A549 (cell line): ENCODE measurements around the gene AJAP1. TPM values are rescaled to one million over a fixed set of nuclear protein-coding genes. Genes with fewer than 3 reads are reported as not detected.

Experiments
- ATAC-seq, 2 experiments: fragments of 200-7000 bp in 1 of 2; fragments of >200 bp in 1 of 2; cut with Nextera tagmentation in 1 of 2; cut with Tn5 transposase in 1 of 2; 3 replicates each; pipeline versions ENCODE4 v1.8.0 to v1.9.1; 2018 to 2020; ENCODE audit warnings: mild to moderate bottlenecking in 1 of 2, moderate library complexity in 1 of 2
- CTCF ChIA-PET: fragments of 300-600 bp; sonication (Branson Sonifier 250); formaldehyde crosslinking; extraction: SDS; loops from one replicate; lab custom pipeline; 2021; ENCODE audit warnings: antibody characterized with exemption, inconsistent platforms; lab: Yijun Ruan, JAX
- POLR2A ChIA-PET: fragments of 350-600 bp; formaldehyde crosslinking; extraction: SDS; loops from one replicate; lab custom pipeline; 2021; ENCODE audit warnings: antibody characterized with exemption, inconsistent platforms; lab: Yijun Ruan, JAX
- DNase-seq, 2 experiments: peaks; one replicate each; pipeline versions ENCODE4 v3.0.0 to v3.0.0-alpha.2; 2011 to 2016; ENCODE audit warnings: low read depth in 1 of 2, low spot score in 1 of 2
- FAIRE-seq: peaks from 2 replicates; lab custom pipeline; 2011; peaks lifted over from hg19 to GRCh38; lab: Jason Lieb, UNC
- H3K27ac ChIP-seq, 2 experiments: fragments of >200 bp; sonication (Bioruptor Twin); formaldehyde crosslinking; 3 replicates each; pipeline ENCODE4 v1.5.1; 2016 to 2017
- H3K4me1 ChIP-seq: fragments of >200 bp; sonication (Bioruptor Twin); formaldehyde crosslinking; 3 replicates; pipeline ENCODE4 v1.6.1; 2016
- H3K4me2 ChIP-seq: fragments of >200 bp; sonication (Bioruptor Twin); formaldehyde crosslinking; 3 replicates; pipeline ENCODE4 v1.6.1; 2016
- H3K4me3 ChIP-seq: fragments of >200 bp; sonication (Bioruptor Twin); formaldehyde crosslinking; 3 replicates; pipeline ENCODE4 v1.5.1; 2016
- H3K9me3 ChIP-seq: fragments of >200 bp; sonication (Bioruptor Twin); formaldehyde crosslinking; 3 replicates; pipeline ENCODE4 v1.6.1; 2016
- BHLHE40 ChIP-seq: IDR thresholded peaks from 2 replicates; pipeline ENCODE4 v1.6.1; 2012; ENCODE audit warnings: low read depth, low read length, inconsistent platforms
- CBX2 ChIP-seq: fragments of 200-600 bp; sonication (generic); IDR thresholded peaks from 2 replicates; pipeline ENCODE4 v1.6.1; 2016; ENCODE audit warnings: low read depth, mild to moderate bottlenecking, borderline replicate concordance
- CEBPB ChIP-seq, 2 experiments: fragments of >200 bp in 1 of 2; sonication (Bioruptor Twin) in 1 of 2; formaldehyde crosslinking in 1 of 2; IDR thresholded peaks; 2 replicates each; pipeline ENCODE4 v1.6.1; 2012 to 2016
- CHD2 ChIP-seq: fragments of 150-350 bp; IDR thresholded peaks from 2 replicates; pipeline ENCODE4 v1.6.1; 2014; ENCODE audit warnings: low read length; ENCODE audit not compliant: partially characterized antibody
- EHF ChIP-seq: fragments of 250-450 bp; sonication (Bioruptor Pico); IDR thresholded peaks from 2 replicates; pipeline ENCODE4 v1.5.0; 2020; ENCODE audit warnings: mild to moderate bottlenecking
- EHMT2 ChIP-seq: fragments of 200-600 bp; sonication (generic); IDR thresholded peaks from 2 replicates; pipeline ENCODE4 v1.6.1; 2016; ENCODE audit warnings: antibody characterized with exemption, low read depth, mild to moderate bottlenecking, moderate library complexity
- ELK1 ChIP-seq: fragments of 150-350 bp; IDR thresholded peaks from 2 replicates; pipeline ENCODE4 v1.6.1; 2014; ENCODE audit warnings: low read depth, mild to moderate bottlenecking, low read length
- EP300 ChIP-seq, 2 experiments: fragments of >200 bp; sonication (Bioruptor Twin); formaldehyde crosslinking; IDR thresholded peaks; 2 replicates in 1 of 2; 3 replicates in 1 of 2; pipeline ENCODE4 v1.6.1; 2016 to 2017
- FOSL2 ChIP-seq, 2 experiments: fragments of 450-650 bp in 1 of 2; fragments of >200 bp in 1 of 2; sonication (Bioruptor Twin) in 1 of 2; formaldehyde crosslinking; IDR thresholded peaks; 2 replicates each; pipeline versions ENCODE4 v1.5.0 to v1.6.1; 2016 to 2020; ENCODE audit warnings: mild to moderate bottlenecking in 1 of 2, moderate library complexity in 1 of 2
- HDAC2 ChIP-seq: fragments of 200-600 bp; sonication (generic); IDR thresholded peaks from 2 replicates; pipeline ENCODE4 v1.6.1; 2016
- HEYL ChIP-seq: fragments of 250-450 bp; sonication (Bioruptor Pico); IDR thresholded peaks from 2 replicates; pipeline ENCODE4 v1.8.0; 2021; ENCODE audit warnings: mild to moderate bottlenecking, moderate library complexity
- HOXA7 ChIP-seq: fragments of 250-450 bp; sonication (Bioruptor Pico); IDR thresholded peaks from 2 replicates; pipeline ENCODE4 v1.5.0; 2020; ENCODE audit warnings: mild to moderate bottlenecking, moderate library complexity
- HOXB13 ChIP-seq: fragments of 250-450 bp; sonication (Bioruptor Pico); IDR thresholded peaks from 2 replicates; pipeline ENCODE4 v1.5.0; 2020; ENCODE audit warnings: low read depth, mild to moderate bottlenecking, moderate library complexity
- JUN ChIP-seq, 2 experiments: fragments of >200 bp; sonication (Bioruptor Twin); formaldehyde crosslinking; IDR thresholded peaks; 2 replicates in 1 of 2; 3 replicates in 1 of 2; pipeline ENCODE4 v1.6.1; 2016 to 2017
- JUNB ChIP-seq: fragments of >200 bp; sonication (Bioruptor Twin); formaldehyde crosslinking; IDR thresholded peaks from 2 replicates; pipeline ENCODE4 v1.6.1; 2016
- KDM5A ChIP-seq: fragments of 200-600 bp; sonication (generic); IDR thresholded peaks from 2 replicates; pipeline ENCODE4 v1.6.1; 2016; ENCODE audit warnings: antibody characterized with exemption, mild to moderate bottlenecking
- MYC ChIP-seq: IDR thresholded peaks from 2 replicates; pipeline ENCODE4 v1.6.1; 2012; ENCODE audit warnings: mild to moderate bottlenecking, inconsistent platforms, low read length, improper control_type of control experiment, borderline replicate concordance
- NPAS2 ChIP-seq: fragments of 250-450 bp; sonication (Bioruptor Pico); IDR thresholded peaks from 2 replicates; pipeline ENCODE4 v1.8.0; 2022; ENCODE audit warnings: mild to moderate bottlenecking, moderate library complexity, borderline replicate concordance
- NR3C1 ChIP-seq: fragments of >200 bp; sonication (Bioruptor Twin); formaldehyde crosslinking; IDR thresholded peaks from 3 replicates; pipeline ENCODE4 v1.6.1; 2017
- PHF8 ChIP-seq: fragments of 200-600 bp; sonication (generic); IDR thresholded peaks from 2 replicates; pipeline ENCODE4 v1.6.1; 2016; ENCODE audit warnings: low read depth, mild to moderate bottlenecking, antibody characterized with exemption, moderate library complexity, borderline replicate concordance
- RAD21 ChIP-seq, 2 experiments: fragments of >200 bp in 1 of 2; sonication (Bioruptor Twin) in 1 of 2; formaldehyde crosslinking in 1 of 2; IDR thresholded peaks in 1 of 2; conservative IDR thresholded peaks in 1 of 2; 2 replicates in 1 of 2; 3 replicates in 1 of 2; pipeline ENCODE4 v1.6.1; 2012 to 2018; ENCODE audit warnings: inconsistent platforms in 1 of 2
- RCOR1 ChIP-seq: fragments of 150-350 bp; IDR thresholded peaks from 2 replicates; pipeline ENCODE4 v1.6.1; 2014; ENCODE audit warnings: antibody characterized with exemption, low read length, low read depth
- RFX5 ChIP-seq: fragments of 450-650 bp; IDR thresholded peaks from 2 replicates; pipeline ENCODE4 v1.7.1; 2014; ENCODE audit warnings: antibody characterized with exemption, mild to moderate bottlenecking, moderate library complexity
- ZNF302 ChIP-seq: fragments of 250-450 bp; sonication (Bioruptor Pico); IDR thresholded peaks from 2 replicates; pipeline ENCODE4 v1.9.0; 2021; ENCODE audit warnings: inconsistent platforms, mild to moderate bottlenecking, moderate library complexity
- ZSCAN20 ChIP-seq: fragments of 250-450 bp; sonication (Bioruptor Pico); IDR thresholded peaks from 2 replicates; pipeline ENCODE4 v1.8.0; 2022; ENCODE audit warnings: mild to moderate bottlenecking, moderate library complexity
- WGBS: methylation state at CpG from one replicate; pipeline ENCODE4 v1.1.6; 2017; ENCODE audit errors: missing lambda C conversion rate; 5-methylcytosine and 5-hydroxymethylcytosine counted together
- polyA plus RNA-seq, 4 experiments: library from polyadenylated mRNA; depleted of rRNA in 3 of 4; stranded (reverse); fragments of >200 nt; fragmentation: RNase III in 1 of 4; extraction: RNeasy Plus Mini Kit Qiagen cat#74134 plus additional on column Dnase treatment in 1 of 4; gene quantifications; 2 replicates in 3 of 4; 3 replicates in 1 of 4; pipeline ENCODE4 v1.2.3, GENCODE V29; 2011 to 2017
- TF ChIP-seq, protein P1 (sequence below): fragments of 200-600 bp; sonication (generic); IDR thresholded peaks from 2 replicates; pipeline ENCODE4 v1.6.1; 2016; ENCODE audit warnings: antibody characterized with exemption, mild to moderate bottlenecking, moderate library complexity

AJAP1 gene
- polyA plus RNA-seq, 2 of the 4 experiments (the other 2 are of a cell fraction) = not detected

GRCh38 chr1:4693891-4694290, 39.5 kb downstream of the AJAP1 start:
- POLR2A ChIA-PET = no interaction called here
- H3K9me3 ChIP-seq = no peaks in the 10 kb centered on the region
- no peak for ATAC-seq
- DNase-seq = no peak
- TF ChIP-seq RCOR1 (no peak), FOSL2 (IDR thresholded peaks at IDR 0.05) (no peak), FOSL2 (CRISPR knock-in tag; IDR thresholded peaks at IDR 0.05) (no peak), EHMT2 (no peak), RFX5 (no peak), CBX2 (no peak), HOXA7 (no peak), EHF (CRISPR knock-in tag) (no peak), HDAC2 (no peak)
- H3K4me3 ChIP-seq = no peak overlapping the region
- CTCF ChIA-PET = no interaction called here
- 0 out of 3 replicates have a peak, but pooled peaks cover 2% of the 10 kb centered on the region for H3K4me1 ChIP-seq
- H3K27ac ChIP-seq = no peak overlapping the region
- H3K4me2 ChIP-seq = no peak overlapping the region
- FAIRE-seq = no peak
- WGBS = 20% methylated on average over 9 of the region's 10 CpGs

DNA sequence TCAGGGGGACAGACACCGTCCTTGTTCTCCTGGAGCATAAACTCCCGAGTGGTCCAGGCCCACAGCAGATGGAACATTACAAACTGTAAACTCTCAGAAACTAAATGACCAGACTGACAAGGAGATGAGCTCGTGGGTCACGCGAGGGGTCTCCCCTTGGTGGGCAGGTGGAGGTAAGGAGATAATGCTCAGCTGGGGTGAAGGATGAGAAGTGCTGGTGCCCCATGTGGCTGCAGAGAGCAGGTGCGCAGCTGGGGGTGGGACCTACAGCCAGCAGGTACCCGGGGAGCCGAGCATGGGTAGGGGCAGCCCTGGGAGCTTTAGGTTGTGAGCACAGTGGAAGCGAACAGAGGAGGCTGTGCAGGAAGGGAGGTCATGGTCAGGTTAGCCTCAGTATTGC, 40.1 kb downstream of the AJAP1 start:
- 0 out of 3 replicates have a peak, but pooled peaks cover 2% of the 10 kb centered on the region for H3K4me1 ChIP-seq
- TF ChIP-seq ELK1 = no peak
- no peak for TF ChIP-seq HOXB13
- TF ChIP-seq BHLHE40 = no peak
- no peak for TF ChIP-seq EP300 (IDR thresholded peaks at IDR 0.05)
- TF ChIP-seq, protein P1, sequence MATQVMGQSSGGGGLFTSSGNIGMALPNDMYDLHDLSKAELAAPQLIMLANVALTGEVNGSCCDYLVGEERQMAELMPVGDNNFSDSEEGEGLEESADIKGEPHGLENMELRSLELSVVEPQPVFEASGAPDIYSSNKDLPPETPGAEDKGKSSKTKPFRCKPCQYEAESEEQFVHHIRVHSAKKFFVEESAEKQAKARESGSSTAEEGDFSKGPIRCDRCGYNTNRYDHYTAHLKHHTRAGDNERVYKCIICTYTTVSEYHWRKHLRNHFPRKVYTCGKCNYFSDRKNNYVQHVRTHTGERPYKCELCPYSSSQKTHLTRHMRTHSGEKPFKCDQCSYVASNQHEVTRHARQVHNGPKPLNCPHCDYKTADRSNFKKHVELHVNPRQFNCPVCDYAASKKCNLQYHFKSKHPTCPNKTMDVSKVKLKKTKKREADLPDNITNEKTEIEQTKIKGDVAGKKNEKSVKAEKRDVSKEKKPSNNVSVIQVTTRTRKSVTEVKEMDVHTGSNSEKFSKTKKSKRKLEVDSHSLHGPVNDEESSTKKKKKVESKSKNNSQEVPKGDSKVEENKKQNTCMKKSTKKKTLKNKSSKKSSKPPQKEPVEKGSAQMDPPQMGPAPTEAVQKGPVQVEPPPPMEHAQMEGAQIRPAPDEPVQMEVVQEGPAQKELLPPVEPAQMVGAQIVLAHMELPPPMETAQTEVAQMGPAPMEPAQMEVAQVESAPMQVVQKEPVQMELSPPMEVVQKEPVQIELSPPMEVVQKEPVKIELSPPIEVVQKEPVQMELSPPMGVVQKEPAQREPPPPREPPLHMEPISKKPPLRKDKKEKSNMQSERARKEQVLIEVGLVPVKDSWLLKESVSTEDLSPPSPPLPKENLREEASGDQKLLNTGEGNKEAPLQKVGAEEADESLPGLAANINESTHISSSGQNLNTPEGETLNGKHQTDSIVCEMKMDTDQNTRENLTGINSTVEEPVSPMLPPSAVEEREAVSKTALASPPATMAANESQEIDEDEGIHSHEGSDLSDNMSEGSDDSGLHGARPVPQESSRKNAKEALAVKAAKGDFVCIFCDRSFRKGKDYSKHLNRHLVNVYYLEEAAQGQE = no peak
- TF ChIP-seq PHF8 = no peak
- no peak for TF ChIP-seq CHD2
- TF ChIP-seq MYC = no peak
- TF ChIP-seq NPAS2 (CRISPR knock-in tag) = no peak
- TF ChIP-seq CEBPB (IDR thresholded peaks at IDR 0.05) = no peak
- TF ChIP-seq KDM5A = no peak
- no peak for TF ChIP-seq ZSCAN20 (CRISPR knock-in tag)
- no peak for TF ChIP-seq JUNB
- no peak for TF ChIP-seq RAD21 (conservative IDR thresholded peaks at IDR 0.05 in 1 of 2, IDR thresholded peaks at IDR 0.05 in 1 of 2)
- TF ChIP-seq NR3C1 = no peak
- TF ChIP-seq HEYL (CRISPR knock-in tag) = no peak
- no peak for TF ChIP-seq JUN (IDR thresholded peaks at IDR 0.05)
- no peak for TF ChIP-seq ZNF302 (CRISPR knock-in tag)
- no peak overlapping the region for H3K4me2 ChIP-seq
- H3K9me3 ChIP-seq = no peaks in the 10 kb centered on the region
- 7% methylated on average over 5 of the region's 9 CpGs for WGBS
- no peak overlapping the region for H3K4me3 ChIP-seq
- ChIA-PET CTCF (no interaction called here), POLR2A (no interaction called here)
- no peak for DNase-seq
- no peak overlapping the region for H3K27ac ChIP-seq
- ATAC-seq = no peak
- FAIRE-seq = no peak
